Activated CD8-positive, alpha-beta memory T cell treated with anti-CD3 and anti-CD28 coated beads, Interleukin-2, amount 50 U/mL, for 4 hours (primary cell): ENCODE measurements around the gene MOB3C.

Experiments
- DNase-seq: peaks from one replicate; pipeline ENCODE4 v3.0.0-alpha.2; 2020

The MOB3C gene

GRCh38 chr1:46603858-46604549 is 12.6 kb downstream of the MOB3C start, which contains the start of gene MKNK1:
Gene MKNK1, minus strand, starts transcription at chr1:46604268. Its CDS starts 20,941 bp downstream, at chr1:46583327.
- DNase-seq: peak; percentile 98

- DNase-seq: no peak
Observed at GRCh38 chr1:46603481-46603857, 13.1 kb downstream of the MOB3C start.

- DNase-seq: no peak
Observed at GRCh38 chr1:46601257-46602007, 15.2 kb downstream of the MOB3C start.

GRCh38 chr1:46599059-46599970 is 17.3 kb downstream of the MOB3C start:
- no peak for DNase-seq

GRCh38 chr1:46596846-46597245 is 19.8 kb downstream of the MOB3C start:
- no peak for DNase-seq

GRCh38 chr1:46596036-46596435 is 20.6 kb downstream of the MOB3C start:
- no peak for DNase-seq

GRCh38 chr1:46595127-46595526 is 21.5 kb downstream of the MOB3C start:
- no peak for DNase-seq

GRCh38 chr1:46594063-46594462 is 22.5 kb downstream of the MOB3C start:
- no peak for DNase-seq

- DNase-seq: no peak
Observed at GRCh38 chr1:46592823-46593222, 23.8 kb downstream of the MOB3C start.

GRCh38 chr1:46589529-46589928 is 27.1 kb downstream of the MOB3C start:
- DNase-seq: no peak

GRCh38 chr1:46587069-46587468 is 29.5 kb downstream of the MOB3C start:
- no peak for DNase-seq

- no peak for DNase-seq
Observed at GRCh38 chr1:46585312-46585938, 31.2 kb downstream of the MOB3C start.

GRCh38 chr1:46583494-46583893 is 33.1 kb downstream of the MOB3C start:
- no peak for DNase-seq

- DNase-seq: no peak
Observed at GRCh38 chr1:46582972-46583371, 33.6 kb downstream of the MOB3C start.

GRCh38 chr1:46581681-46582455 is 34.7 kb downstream of the MOB3C start:
- DNase-seq: no peak

- no peak for DNase-seq
Observed at GRCh38 chr1:46580140-46580903, 36.3 kb downstream of the MOB3C start.

GRCh38 chr1:46577671-46578070 is 38.9 kb downstream of the MOB3C start:
- no peak for DNase-seq

- no peak for DNase-seq
Observed at GRCh38 chr1:46576596-46576995, 40.0 kb downstream of the MOB3C start.

- no peak for DNase-seq
Observed at GRCh38 chr1:46575778-46576177, 40.8 kb downstream of the MOB3C start.

GRCh38 chr1:46575300-46575699 is 41.3 kb downstream of the MOB3C start:
- no peak for DNase-seq

- DNase-seq: no peak
Observed at GRCh38 chr1:46571691-46572225, 44.9 kb downstream of the MOB3C start.
